ENCODE measurements around the gene ATP5F1B. TPM values are rescaled to one million over a fixed set of nuclear protein-coding genes. Genes with fewer than 3 reads are reported as not detected.
A peak's percentile ranks its signal among the peaks of the same experiment; 100 is the strongest.

ATP5F1B gene
- total RNA-seq, 1 donor from 2014 or later = 528 TPM

DNA sequence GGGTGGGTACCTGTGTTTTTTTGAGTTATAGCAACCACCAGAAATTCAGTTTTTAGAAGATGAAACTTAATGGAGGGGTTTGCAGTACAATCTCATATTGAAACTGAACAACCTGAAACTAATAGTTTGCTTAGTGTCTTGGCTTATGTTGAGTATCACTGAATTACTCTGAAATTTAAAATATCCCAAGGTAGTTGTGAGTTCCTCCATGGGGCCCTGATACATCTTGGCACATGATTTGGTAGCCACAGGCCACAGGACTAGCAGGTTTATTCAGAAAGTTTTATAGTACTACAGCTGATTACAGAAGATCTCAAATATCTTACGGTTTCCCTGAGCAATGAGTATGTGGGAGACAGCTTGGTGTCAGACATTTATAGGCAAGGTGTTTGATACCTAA, 31.9 kb upstream of the ATP5F1B start:
- H3K4me1 Mint-ChIP-seq (ENCODE audit: low read depth) = peaks cover 6% of the 10 kb centered on the region
- no peaks in the 10 kb centered on the region for H3K27me3 Mint-ChIP-seq
- H3K9me3 Mint-ChIP-seq (ENCODE audit: low read depth) = no peaks in the 10 kb centered on the region
- H3K4me3 Mint-ChIP-seq (ENCODE audit: low read depth) = no peak overlapping the region
- no peak for DNase-seq (ENCODE audit: low spot score, unreplicated experiment)
- H3K36me3 Mint-ChIP-seq (ENCODE audit: insufficient read depth) = peaks cover 10% of the 10 kb centered on the region
- H3K27ac Mint-ChIP-seq = peak overlapping the region; percentile 74
- TF ChIP-seq, protein P1, sequence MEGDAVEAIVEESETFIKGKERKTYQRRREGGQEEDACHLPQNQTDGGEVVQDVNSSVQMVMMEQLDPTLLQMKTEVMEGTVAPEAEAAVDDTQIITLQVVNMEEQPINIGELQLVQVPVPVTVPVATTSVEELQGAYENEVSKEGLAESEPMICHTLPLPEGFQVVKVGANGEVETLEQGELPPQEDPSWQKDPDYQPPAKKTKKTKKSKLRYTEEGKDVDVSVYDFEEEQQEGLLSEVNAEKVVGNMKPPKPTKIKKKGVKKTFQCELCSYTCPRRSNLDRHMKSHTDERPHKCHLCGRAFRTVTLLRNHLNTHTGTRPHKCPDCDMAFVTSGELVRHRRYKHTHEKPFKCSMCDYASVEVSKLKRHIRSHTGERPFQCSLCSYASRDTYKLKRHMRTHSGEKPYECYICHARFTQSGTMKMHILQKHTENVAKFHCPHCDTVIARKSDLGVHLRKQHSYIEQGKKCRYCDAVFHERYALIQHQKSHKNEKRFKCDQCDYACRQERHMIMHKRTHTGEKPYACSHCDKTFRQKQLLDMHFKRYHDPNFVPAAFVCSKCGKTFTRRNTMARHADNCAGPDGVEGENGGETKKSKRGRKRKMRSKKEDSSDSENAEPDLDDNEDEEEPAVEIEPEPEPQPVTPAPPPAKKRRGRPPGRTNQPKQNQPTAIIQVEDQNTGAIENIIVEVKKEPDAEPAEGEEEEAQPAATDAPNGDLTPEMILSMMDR (IDR thresholded peaks at IDR 0.05; ENCODE audit: unreplicated experiment) = no peak

DNA sequence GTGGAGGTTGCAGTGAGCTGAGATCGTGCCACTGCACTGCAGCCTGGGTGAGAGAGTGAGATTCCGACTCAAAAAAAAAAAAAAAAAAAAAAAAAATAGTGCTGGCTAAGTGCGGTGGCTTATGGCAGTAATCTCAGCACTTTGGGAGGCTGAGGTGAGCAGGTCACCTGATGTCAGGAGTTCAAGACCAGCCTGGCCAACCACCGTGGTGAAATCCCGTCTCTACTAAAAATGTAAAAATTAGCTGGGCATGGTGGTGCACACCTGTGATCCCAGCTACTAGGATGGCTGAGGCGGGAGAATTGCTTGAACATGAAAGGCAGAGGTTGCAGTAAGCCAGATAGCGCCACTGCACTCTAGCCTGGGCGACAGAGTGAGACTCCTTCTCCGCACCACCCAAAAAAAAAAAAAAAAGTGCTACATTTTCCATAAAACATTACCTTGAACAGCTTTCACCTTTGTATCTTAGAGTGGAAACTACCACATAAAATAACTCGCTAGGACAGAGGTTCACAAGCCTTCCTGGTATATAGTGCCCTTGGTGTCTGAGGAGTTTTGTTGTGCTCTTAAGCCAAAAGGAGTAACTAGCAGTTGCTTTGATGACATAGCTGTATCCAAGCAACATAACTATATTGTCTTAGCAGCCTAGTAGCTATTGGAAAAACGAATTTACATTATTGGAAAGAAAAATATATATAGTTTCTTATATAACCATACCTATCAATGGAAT, 31.2 kb upstream of the ATP5F1B start:
- H3K27ac Mint-ChIP-seq = peak overlapping the region; percentile 29
- no peaks in the 10 kb centered on the region for H3K9me3 Mint-ChIP-seq (ENCODE audit: low read depth)
- H3K27me3 Mint-ChIP-seq = no peaks in the 10 kb centered on the region
- no peak for DNase-seq (ENCODE audit: low spot score, unreplicated experiment)
- no peak overlapping the region for H3K4me3 Mint-ChIP-seq (ENCODE audit: low read depth)
- peaks cover 10% of the 10 kb centered on the region for H3K4me1 Mint-ChIP-seq (ENCODE audit: low read depth)
- peaks cover 7% of the 10 kb centered on the region for H3K36me3 Mint-ChIP-seq (ENCODE audit: insufficient read depth)
- TF ChIP-seq, protein P1 (IDR thresholded peaks at IDR 0.05; ENCODE audit: unreplicated experiment) = no peak

DNA sequence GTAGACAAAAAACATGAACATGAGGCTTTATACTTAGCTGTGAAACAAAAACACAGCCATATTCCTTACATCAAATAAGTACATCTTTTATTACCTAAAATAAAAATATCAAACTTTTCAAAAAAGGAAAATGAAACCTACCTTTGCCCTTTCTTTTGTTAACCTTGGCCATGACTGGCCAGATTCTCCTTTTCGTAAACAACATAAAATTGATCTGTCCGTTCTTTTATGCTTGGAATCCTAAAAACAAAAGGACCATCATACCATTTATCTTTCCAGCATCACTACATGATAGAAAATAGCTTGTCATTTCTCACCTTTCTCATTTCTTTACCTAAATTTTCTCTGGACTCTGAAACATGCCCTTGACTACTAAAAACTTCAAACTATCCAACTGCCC, 25.8 kb upstream of the ATP5F1B start:
- Mint-ChIP-seq H3K4me3 (ENCODE audit: low read depth) (no peak overlapping the region), H3K9me3 (ENCODE audit: low read depth) (no peaks in the 10 kb centered on the region), H3K36me3 (ENCODE audit: insufficient read depth) (peaks cover 21% of the 10 kb centered on the region), H3K4me1 (ENCODE audit: low read depth) (peaks cover 17% of the 10 kb centered on the region), H3K27me3 (no peaks in the 10 kb centered on the region), H3K27ac (no peak overlapping the region)
- no peak for DNase-seq (ENCODE audit: low spot score, unreplicated experiment)
- TF ChIP-seq, protein P1 (IDR thresholded peaks at IDR 0.05; ENCODE audit: unreplicated experiment) = no peak

DNA sequence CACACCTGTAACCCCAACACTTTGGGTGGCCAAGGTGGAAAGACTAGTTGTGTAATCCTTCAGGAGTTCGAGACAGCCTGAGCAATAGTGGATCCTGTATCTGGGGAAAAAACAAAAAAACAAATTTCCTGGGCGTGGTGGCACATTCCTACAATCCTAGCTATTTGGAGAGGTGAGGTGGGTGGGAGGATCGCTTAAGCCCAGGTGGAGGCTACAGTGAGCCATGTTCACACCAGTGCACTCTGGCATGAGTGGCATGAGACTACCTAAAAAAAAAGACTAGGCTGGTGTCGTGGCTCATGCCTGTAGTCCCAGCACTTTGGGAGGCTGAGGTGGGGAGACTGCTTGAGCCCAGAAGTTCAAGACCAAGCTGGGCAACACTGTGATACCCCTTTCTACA, 25.1 kb upstream of the ATP5F1B start:
- Mint-ChIP-seq H3K4me3 (ENCODE audit: low read depth) (no peak overlapping the region), H3K27ac (peak overlapping the region; percentile 84), H3K27me3 (no peaks in the 10 kb centered on the region), H3K4me1 (ENCODE audit: low read depth) (peaks cover 17% of the 10 kb centered on the region), H3K9me3 (ENCODE audit: low read depth) (no peaks in the 10 kb centered on the region), H3K36me3 (ENCODE audit: insufficient read depth) (peaks cover 26% of the 10 kb centered on the region)
- DNase-seq (ENCODE audit: low spot score, unreplicated experiment) = no peak
- TF ChIP-seq, protein P1 (IDR thresholded peaks at IDR 0.05; ENCODE audit: unreplicated experiment) = no peak

DNA sequence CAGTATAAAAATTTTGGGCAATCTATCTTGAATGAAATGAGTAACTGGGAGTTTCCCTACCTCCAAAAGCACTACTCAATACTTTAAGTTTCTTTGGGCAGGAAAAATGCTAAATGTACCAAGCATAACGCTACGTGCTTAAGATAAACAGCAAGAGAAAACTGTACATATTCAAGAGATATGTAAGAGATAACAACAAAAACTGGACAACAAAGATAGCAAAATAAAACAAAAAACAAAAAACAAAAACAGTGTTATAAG, 22.3 kb upstream of the ATP5F1B start:
- Mint-ChIP-seq H3K9me3 (ENCODE audit: low read depth) (no peaks in the 10 kb centered on the region), H3K27ac (no peak overlapping the region), H3K27me3 (no peaks in the 10 kb centered on the region), H3K36me3 (ENCODE audit: insufficient read depth) (peaks cover 36% of the 10 kb centered on the region), H3K4me3 (ENCODE audit: low read depth) (no peak overlapping the region), H3K4me1 (ENCODE audit: low read depth) (peaks cover 17% of the 10 kb centered on the region)
- DNase-seq (ENCODE audit: low spot score, unreplicated experiment) = no peak
- TF ChIP-seq, protein P1 (IDR thresholded peaks at IDR 0.05; ENCODE audit: unreplicated experiment) = no peak
